GM19193 (cell line): ENCODE data around the gene AVL9.

ENCODE experiments used
- POLR2A ChIP-seq: IDR thresholded peaks from 4 replicates; pipeline ENCODE4 v1.6.1; 2011; ENCODE audit not compliant: insufficient read depth, insufficient read length; ENCODE audit errors: extremely low read depth

The AVL9 gene

GRCh38 chr7:32560075-32560474 is 64.8 kb downstream of the AVL9 start:
- no peak for TF ChIP-seq POLR2A

- no peak for TF ChIP-seq POLR2A
Observed at GRCh38 chr7:32561613-32562012, 66.3 kb downstream of the AVL9 start.

DNA sequence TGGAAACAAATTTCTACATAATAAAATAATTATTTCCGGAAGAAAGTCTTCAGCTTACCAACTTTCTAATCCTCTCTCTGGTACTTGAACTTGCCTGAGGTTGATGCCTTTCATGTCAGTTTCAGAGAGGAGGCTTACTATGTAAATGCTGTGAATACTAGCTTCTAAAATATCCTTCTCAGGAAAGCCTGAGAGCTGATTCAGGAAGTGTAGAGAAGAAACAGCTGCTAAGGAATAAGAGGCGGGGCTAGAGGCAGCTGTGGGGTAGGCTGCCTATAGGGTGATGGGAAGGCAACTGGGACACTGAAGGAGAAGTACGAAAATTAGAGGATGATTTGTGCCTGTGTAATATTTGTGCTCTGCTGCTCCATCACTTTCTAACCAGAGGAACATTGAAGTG is 69.3 kb downstream of the AVL9 start:
- no peak for TF ChIP-seq POLR2A

GRCh38 chr7:32569388-32570289 is 74.3 kb downstream of the AVL9 start:
- TF ChIP-seq POLR2A: no peak

- TF ChIP-seq POLR2A: no peak
Observed at GRCh38 chr7:32573110-32573687, 77.9 kb downstream of the AVL9 start.

- no peak for TF ChIP-seq POLR2A
Observed at GRCh38 chr7:32574626-32575025, 79.3 kb downstream of the AVL9 start.

GRCh38 chr7:32577421-32577820 is 82.1 kb downstream of the AVL9 start:
- TF ChIP-seq POLR2A: no peak

GRCh38 chr7:32579776-32580175 is 84.5 kb downstream of the AVL9 start:
- no peak for TF ChIP-seq POLR2A

DNA sequence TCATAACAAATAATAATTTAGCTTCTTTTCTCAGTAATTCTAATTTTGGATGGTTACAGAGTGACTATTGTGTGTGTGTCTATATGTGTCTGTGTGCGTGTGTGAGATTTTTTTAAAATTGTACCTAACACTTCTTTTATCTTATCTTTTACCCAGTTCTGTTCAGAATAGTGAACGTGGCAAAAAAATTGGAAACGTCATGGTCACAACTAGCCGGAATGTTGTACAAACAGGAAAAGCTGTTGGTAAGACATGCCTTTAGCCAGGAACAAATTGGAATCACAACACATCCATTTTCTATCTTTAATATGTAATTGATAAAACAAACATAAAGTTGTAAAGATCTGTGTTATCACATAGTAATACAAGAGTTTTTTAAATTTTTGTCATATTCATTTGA is 85.4 kb downstream of the AVL9 start:
- no peak for TF ChIP-seq POLR2A

- no peak for TF ChIP-seq POLR2A
Observed at GRCh38 chr7:32582036-32582435, 86.7 kb downstream of the AVL9 start.

- TF ChIP-seq POLR2A: no peak
Observed at GRCh38 chr7:32583791-32584190, 88.5 kb downstream of the AVL9 start.

GRCh38 chr7:32586291-32587221 is 91.3 kb downstream of the AVL9 start:
- no peak for TF ChIP-seq POLR2A

DNA sequence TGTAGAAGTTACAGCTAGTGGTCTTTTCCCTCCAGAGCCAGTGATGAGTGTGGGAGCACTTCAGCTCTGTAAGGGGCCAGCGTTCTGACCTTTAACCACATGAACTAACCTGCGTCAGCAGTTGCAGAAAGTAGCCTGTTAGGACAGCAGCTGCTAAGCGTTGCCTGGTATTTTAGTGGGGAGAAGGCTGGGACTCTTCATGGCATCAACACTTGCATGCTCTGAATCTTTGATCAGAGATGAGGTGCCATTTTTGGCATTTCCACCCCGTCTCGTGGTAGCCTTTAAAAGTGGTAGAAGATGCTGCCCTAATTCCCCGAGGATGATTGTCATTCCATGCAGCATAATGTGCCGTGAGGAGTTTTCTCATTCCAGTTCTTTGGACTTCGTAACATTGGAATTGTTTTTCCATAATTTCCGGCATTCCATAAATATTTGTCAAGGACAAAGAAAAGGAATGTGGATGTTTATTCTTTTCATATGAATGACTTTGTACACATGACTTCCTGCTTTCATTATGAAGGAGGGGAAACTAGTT is 92.2 kb downstream of the AVL9 start:
- no peak for TF ChIP-seq POLR2A

DNA sequence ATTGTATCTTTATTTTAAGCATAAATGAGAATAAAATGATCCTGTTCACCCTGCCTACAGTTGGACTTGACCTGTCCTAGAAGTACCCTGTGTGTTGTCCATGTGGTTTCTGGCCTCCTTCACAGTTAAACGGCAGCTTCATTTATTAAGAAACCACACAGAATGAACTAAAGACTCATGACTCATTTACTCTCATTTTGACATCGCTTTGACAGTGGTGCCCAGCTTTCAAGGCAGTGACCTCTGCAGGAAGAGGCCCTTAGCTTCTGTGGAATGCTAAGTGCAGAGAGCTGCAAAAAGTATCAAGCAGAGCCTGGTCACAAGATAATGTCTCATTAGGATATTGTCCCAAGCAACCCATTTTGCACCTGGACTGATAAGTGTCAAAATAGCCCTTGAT is 93.4 kb downstream of the AVL9 start:
- TF ChIP-seq POLR2A: no peak

- no peak for TF ChIP-seq POLR2A
Observed at GRCh38 chr7:32591938-32592337, 96.6 kb downstream of the AVL9 start.
